Activated CD4-positive, alpha-beta T cell treated with anti-CD3 and anti-CD28 coated beads, Interleukin-2, amount 50 U/mL, for 16 hours (primary cell): ENCODE measurements around the gene TIAM2.
A peak's percentile ranks its signal among the peaks of the same experiment; 100 is the strongest.
"Not testable (repeated sequence)": the region's sequence is repeated elsewhere in the genome, so short reads cannot be mapped to it uniquely, and the experiment has no call there.

Source experiments
- DNase-seq: peaks from one replicate; pipeline ENCODE4 v3.0.0-alpha.2; 2020

The TIAM2 gene

GRCh38 chr6:154993026-154993425 is 2.1 kb upstream of the TIAM2 start:
- no peak for DNase-seq

GRCh38 chr6:154993710-154994109 is 1.4 kb upstream of the TIAM2 start:
- no peak for DNase-seq

GRCh38 chr6:154994836-154995253 is 270 bp upstream of the TIAM2 start:
- DNase-seq: no peak

GRCh38 chr6:154996016-154996590 is 988 bp downstream of the TIAM2 start:
- no peak for DNase-seq

GRCh38 chr6:154996841-154997311 is 1.8 kb downstream of the TIAM2 start:
- DNase-seq: no peak

- DNase-seq: no peak
Measured at GRCh38 chr6:154998855-154999254, 3.7 kb downstream of the TIAM2 start.

GRCh38 chr6:155001482-155001881 is 6.4 kb downstream of the TIAM2 start:
- DNase-seq: no peak

- DNase-seq: no peak
Measured at GRCh38 chr6:155001934-155002333, 6.8 kb downstream of the TIAM2 start.

GRCh38 chr6:155003476-155003875 is 8.4 kb downstream of the TIAM2 start:
- no peak for DNase-seq

- peak; percentile 28 for DNase-seq
Measured at GRCh38 chr6:155004017-155004416, 8.9 kb downstream of the TIAM2 start.

GRCh38 chr6:155004576-155005372 is 9.7 kb downstream of the TIAM2 start:
- no peak for DNase-seq

- DNase-seq: no peak
Measured at GRCh38 chr6:155008625-155009024, 13.5 kb downstream of the TIAM2 start.

GRCh38 chr6:155010940-155011339 is 15.8 kb downstream of the TIAM2 start:
- DNase-seq: no peak

- no peak for DNase-seq
Measured at GRCh38 chr6:155011809-155012291, 16.7 kb downstream of the TIAM2 start.

- no peak for DNase-seq
Measured at GRCh38 chr6:155013457-155013876, 18.4 kb downstream of the TIAM2 start.

- DNase-seq: no peak
Measured at GRCh38 chr6:155014137-155014536, 19.0 kb downstream of the TIAM2 start.

- DNase-seq: no peak
Measured at GRCh38 chr6:155014670-155015300, 19.7 kb downstream of the TIAM2 start.

- DNase-seq: not testable (repeated sequence)
Measured at GRCh38 chr6:155018415-155018814, 23.3 kb downstream of the TIAM2 start.

- DNase-seq: no peak
Measured at GRCh38 chr6:155021680-155022079, 26.6 kb downstream of the TIAM2 start.

GRCh38 chr6:155022721-155023120 is 27.6 kb downstream of the TIAM2 start:
- no peak for DNase-seq

GRCh38 chr6:155023717-155024116 is 28.6 kb downstream of the TIAM2 start:
- DNase-seq: no peak

- DNase-seq: no peak
Measured at GRCh38 chr6:155024391-155025027, 29.4 kb downstream of the TIAM2 start.

GRCh38 chr6:155026022-155026705 is 31.0 kb downstream of the TIAM2 start:
- no peak for DNase-seq
